ENCODE data around the gene CTIF.

- no peak for TF ChIP-seq EZH2 (IDR thresholded peaks at IDR 0.05; ENCODE audit: low read length, missing control alignments)
- TF ChIP-seq, protein P1, sequence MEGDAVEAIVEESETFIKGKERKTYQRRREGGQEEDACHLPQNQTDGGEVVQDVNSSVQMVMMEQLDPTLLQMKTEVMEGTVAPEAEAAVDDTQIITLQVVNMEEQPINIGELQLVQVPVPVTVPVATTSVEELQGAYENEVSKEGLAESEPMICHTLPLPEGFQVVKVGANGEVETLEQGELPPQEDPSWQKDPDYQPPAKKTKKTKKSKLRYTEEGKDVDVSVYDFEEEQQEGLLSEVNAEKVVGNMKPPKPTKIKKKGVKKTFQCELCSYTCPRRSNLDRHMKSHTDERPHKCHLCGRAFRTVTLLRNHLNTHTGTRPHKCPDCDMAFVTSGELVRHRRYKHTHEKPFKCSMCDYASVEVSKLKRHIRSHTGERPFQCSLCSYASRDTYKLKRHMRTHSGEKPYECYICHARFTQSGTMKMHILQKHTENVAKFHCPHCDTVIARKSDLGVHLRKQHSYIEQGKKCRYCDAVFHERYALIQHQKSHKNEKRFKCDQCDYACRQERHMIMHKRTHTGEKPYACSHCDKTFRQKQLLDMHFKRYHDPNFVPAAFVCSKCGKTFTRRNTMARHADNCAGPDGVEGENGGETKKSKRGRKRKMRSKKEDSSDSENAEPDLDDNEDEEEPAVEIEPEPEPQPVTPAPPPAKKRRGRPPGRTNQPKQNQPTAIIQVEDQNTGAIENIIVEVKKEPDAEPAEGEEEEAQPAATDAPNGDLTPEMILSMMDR (conservative IDR thresholded peaks at IDR 0.05 in 1 of 2, IDR thresholded peaks at IDR 0.05 in 1 of 2; ENCODE audit: low read depth in 1 of 2, low read length in 2 of 2), result no peak
These were observed 347.9 kb downstream of the CTIF start for GRCh38 chr18:48886520-48887293.
